ENCODE results near the gene SPTBN1. TPM values are rescaled to one million over a fixed set of nuclear protein-coding genes. Genes with fewer than 3 reads are reported as not detected.

Gene SPTBN1
- total RNA-seq, 1 experiment from 2014 or later, result 204 TPM

- POLR2A ChIA-PET, result no interaction called here
- CTCF ChIA-PET, result no interaction called here
Observed at GRCh38 chr2:54667726-54668650, 211.9 kb downstream of the SPTBN1 start.

More at GRCh38 chr2:54667726-54668650, 211.9 kb downstream of the SPTBN1 start:
- Mint-ChIP-seq H3K27me3 (ENCODE audit: low read depth) (no peaks in the 10 kb centered on the region), H3K9me3 (no peaks in the 10 kb centered on the region), H3K36me3 (peaks cover 69% of the 10 kb centered on the region), H3K4me1 (peaks cover 19% of the 10 kb centered on the region), H3K4me3 (no peak overlapping the region), H3K27ac (no peak overlapping the region)
- TF ChIP-seq EMX1 (CRISPR knock-in tag; IDR thresholded peaks at IDR 0.05), result no peak
- no peak for TF ChIP-seq MYBL2 (CRISPR knock-in tag; IDR thresholded peaks at IDR 0.05)
- TF ChIP-seq AFF4 (CRISPR knock-in tag; IDR thresholded peaks at IDR 0.05; ENCODE audit: borderline replicate concordance), result no peak
- TF ChIP-seq AR (CRISPR knock-in tag; IDR thresholded peaks at IDR 0.05), result no peak
- no peak for TF ChIP-seq ZNF396 (CRISPR knock-in tag; IDR thresholded peaks at IDR 0.05; ENCODE audit: borderline replicate concordance)
- no peak for TF ChIP-seq ATF6 (CRISPR knock-in tag; IDR thresholded peaks at IDR 0.05)
- no peak for TF ChIP-seq ATF3 (CRISPR knock-in tag; conservative IDR thresholded peaks at IDR 0.05)
- no peak for TF ChIP-seq PRRX2 (CRISPR knock-in tag; IDR thresholded peaks at IDR 0.05)
- ATAC-seq (no peak), DNase-seq (ENCODE audit: low spot score) (no peak)

Measured in WTC11 (cell line).